GM19238 (cell line): ENCODE data around the gene RHOU.

Experiments used
- DNase-seq: peaks from one replicate; pipeline ENCODE4 v3.0.0; 2011; ENCODE audit warnings: low spot score; ENCODE audit not compliant: insufficient read length

The RHOU gene

GRCh38 chr1:228782662-228783417 is 47.6 kb downstream of the RHOU start:
- no peak for DNase-seq

- no peak for DNase-seq
Observed at GRCh38 chr1:228783418-228784040, 48.2 kb downstream of the RHOU start.

GRCh38 chr1:228784181-228784580 is 48.9 kb downstream of the RHOU start:
- no peak for DNase-seq

GRCh38 chr1:228785366-228786330 is 50.4 kb downstream of the RHOU start:
- DNase-seq = no peak

GRCh38 chr1:228786361-228787129 is 51.3 kb downstream of the RHOU start:
- DNase-seq = no peak

GRCh38 chr1:228791791-228792190 is 56.5 kb downstream of the RHOU start:
- no peak for DNase-seq

GRCh38 chr1:228792601-228793000 is 57.3 kb downstream of the RHOU start:
- no peak for DNase-seq

- no peak for DNase-seq
Observed at GRCh38 chr1:228793032-228793431, 57.8 kb downstream of the RHOU start.

GRCh38 chr1:228794173-228794572 is 58.9 kb downstream of the RHOU start:
- peak; percentile 22 for DNase-seq

GRCh38 chr1:228794810-228795209 is 59.5 kb downstream of the RHOU start:
- peak; percentile 16 for DNase-seq

- DNase-seq = no peak
Observed at GRCh38 chr1:228795596-228795995, 60.3 kb downstream of the RHOU start.
